ENCODE measurements around the gene ELK4. TPM values are rescaled to one million over a fixed set of nuclear protein-coding genes. Genes with fewer than 3 reads are reported as not detected.
A peak's percentile ranks its signal among the peaks of the same experiment; 100 is the strongest.

Gene ELK4
- total and polyA plus RNA-seq, 2 of the 4 experiments (the other 2 are of a cell fraction): 4.6 to 11.3 TPM

DNA sequence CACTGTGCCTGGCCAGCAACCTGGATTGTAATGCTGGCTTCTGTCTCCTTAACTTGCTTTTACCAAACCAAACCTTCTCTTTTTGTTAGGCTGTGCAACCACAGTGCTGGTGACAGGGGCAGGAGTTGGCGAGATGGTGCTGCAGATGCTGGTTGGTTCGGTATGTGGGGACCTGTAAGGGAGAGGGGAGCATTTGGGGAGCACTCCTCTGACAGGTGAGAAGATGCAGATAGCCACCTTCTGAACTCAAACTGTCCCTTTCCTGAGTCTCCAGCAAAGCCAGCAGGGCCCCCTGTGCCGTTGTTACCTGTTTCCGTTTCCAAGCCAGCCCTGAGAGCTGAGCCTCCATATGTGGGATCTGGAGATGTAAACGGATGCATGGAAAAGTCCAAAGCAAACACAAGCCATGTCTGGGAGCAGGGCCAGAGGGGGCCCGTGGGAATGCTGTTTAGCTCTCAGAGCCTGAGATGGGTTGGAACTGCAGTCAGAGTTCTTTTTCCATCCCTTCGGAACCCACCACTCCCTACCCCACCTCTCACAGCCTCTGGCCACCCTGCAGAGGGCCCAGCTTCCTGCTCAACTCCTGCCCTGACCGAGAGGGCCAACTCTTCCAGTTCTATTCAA, 34.0 kb downstream of the ELK4 start:
- Histone ChIP-seq H3K27me3 (ENCODE audit: control insufficient read depth, insufficient read depth, low read length) (no peaks in the 10 kb centered on the region), H3K9me3 (ENCODE audit: control insufficient read depth, insufficient read depth, low read length) (no peaks in the 10 kb centered on the region), H3K4me3 (ENCODE audit: insufficient read depth, low read depth, low read length) (no peak overlapping the region), H3K4ac (ENCODE audit: low read depth, low read length) (peak overlapping the region; percentile 49), H3K23ac (ENCODE audit: low read depth, low read length) (no peak overlapping the region), H2BK120ac (ENCODE audit: low read depth, low read length) (peak overlapping the region; percentile 86; the same call in 1 of the 2 replicates), H3K27ac (ENCODE audit: insufficient read depth, low read length) (peak overlapping the region; percentile 63; the same call in 1 of the 2 replicates), H2AK9ac (replicated peaks; ENCODE audit: low read depth, low read length, poor library complexity) (peak overlapping the region; percentile 33), H3K36me3 (ENCODE audit: control insufficient read depth, insufficient read depth, low read length) (peaks cover 2% of the 10 kb centered on the region; the same call in 1 of the 2 replicates), H4K91ac (ENCODE audit: insufficient read depth, low read depth, low read length) (0 out of 2 replicates have a peak overlapping the region, but pooled peaks have one; percentile 10), H4K8ac (ENCODE audit: low read depth in 2 of 2, low read length in 2 of 2) (peak overlapping the region in 1 of 2 experiments; percentile 54; a peak in 1 of 4 replicates), H3K4me2 (ENCODE audit: low read depth, low read length) (no peak overlapping the region; the same call in 1 of the 2 replicates), H2BK15ac (ENCODE audit: low read depth, low read length) (no peak overlapping the region; the same call in 2 of the 3 replicates), H3K9me1 (ENCODE audit: insufficient read depth, low read length) (peaks cover 31% of the 10 kb centered on the region), H4K5ac (ENCODE audit: low read depth, low read length) (no peak overlapping the region), H2AFZ (replicated peaks; ENCODE audit: low read length, poor library complexity) (peak overlapping the region; percentile 24), H2BK20ac (ENCODE audit: low read depth, low read length) (peak overlapping the region; percentile 57; the same call in 1 of the 2 replicates), H2BK5ac (ENCODE audit: low read depth, low read length, poor library complexity, severe bottlenecking) (no peak overlapping the region), H4K20me1 (ENCODE audit: insufficient read depth, low read length) (0 out of 2 replicates have a peak, but pooled peaks cover 2% of the 10 kb centered on the region), H3K79me1 (ENCODE audit: low read depth in 1 of 2, low read length in 2 of 2) (peaks cover 0 to 26% of the 10 kb centered on the region in 2 experiments; a peak in 2 of 4 replicates), H3K9ac (ENCODE audit: low read depth, low read length) (no peak overlapping the region), H3K4me1 (ENCODE audit: control insufficient read depth, insufficient read depth, low read length) (peaks cover 18% of the 10 kb centered on the region), H3K18ac (ENCODE audit: low read depth, low read length) (no peak overlapping the region), H2AK5ac (ENCODE audit: low read depth, low read length) (peak overlapping the region; percentile 35; the same call in 1 of the 2 replicates), H3K56ac (ENCODE audit: extremely low read depth, insufficient read depth, low read length) (no peak overlapping the region), H3K14ac (replicated peaks; ENCODE audit: low read depth, low read length) (0 out of 2 replicates have a peak overlapping the region, but pooled peaks have one; percentile 1)
- ChIA-PET CTCF (interaction anchor here (0.5 to 1.6 kb wide), 3 partner anchors 9 to 60 kb away, joined by 3 to 9 read pairs (median 5); no protein-coding TSS in a partner anchor), POLR2A (ENCODE audit: unreplicated experiment) (interaction anchor here (1.0 kb wide), 1 partner anchor 35 kb away, joined by 4 read pairs; no protein-coding TSS in a partner anchor)
- ATAC-seq (ENCODE audit: low read depth) (peak; percentile 25; the same call in 1 of the 2 replicates), DNase-seq (peak; percentile 66)
- dilution Hi-C loops (cut with HindIII; ENCODE audit: low sequenced_read_pairs, unreplicated experiment) (no loop called here), in situ Hi-C loops (cut with MboI; ENCODE audit: low sequenced_read_pairs) (no loop called here), intact Hi-C loops (cut with micrococcal nuclease) (loop anchor here (2.0 to 10.0 kb wide), 2 partner anchors 55 to 377 kb away; no protein-coding TSS in a partner anchor)
- no TSS peak for BruUV-seq (replicated peaks)
- TF ChIP-seq NFE2L2 (IDR thresholded peaks at IDR 0.05; ENCODE audit: low read depth, low read length): no peak
- no peak for TF ChIP-seq MAFK (IDR thresholded peaks at IDR 0.05; ENCODE audit: low read depth, low read length)
- 7% methylated on average over 2 of the region's 8 CpGs; no CpG with 5 or more reads in 1 of the 2 experiments for WGBS, 2 experiments (ENCODE audit: extremely low coverage in 2 of 2, insufficient read length in 1 of 2)
